Retina (tissue), 1 donor: ENCODE results near the gene ANKZF1.
A peak's percentile ranks its signal among the peaks of the same experiment; 100 is the strongest.

ENCODE experiments used
- DNase-seq: peaks from one replicate; pipeline ENCODE4 v3.0.0-alpha.2; 2016

Gene ANKZF1

DNA sequence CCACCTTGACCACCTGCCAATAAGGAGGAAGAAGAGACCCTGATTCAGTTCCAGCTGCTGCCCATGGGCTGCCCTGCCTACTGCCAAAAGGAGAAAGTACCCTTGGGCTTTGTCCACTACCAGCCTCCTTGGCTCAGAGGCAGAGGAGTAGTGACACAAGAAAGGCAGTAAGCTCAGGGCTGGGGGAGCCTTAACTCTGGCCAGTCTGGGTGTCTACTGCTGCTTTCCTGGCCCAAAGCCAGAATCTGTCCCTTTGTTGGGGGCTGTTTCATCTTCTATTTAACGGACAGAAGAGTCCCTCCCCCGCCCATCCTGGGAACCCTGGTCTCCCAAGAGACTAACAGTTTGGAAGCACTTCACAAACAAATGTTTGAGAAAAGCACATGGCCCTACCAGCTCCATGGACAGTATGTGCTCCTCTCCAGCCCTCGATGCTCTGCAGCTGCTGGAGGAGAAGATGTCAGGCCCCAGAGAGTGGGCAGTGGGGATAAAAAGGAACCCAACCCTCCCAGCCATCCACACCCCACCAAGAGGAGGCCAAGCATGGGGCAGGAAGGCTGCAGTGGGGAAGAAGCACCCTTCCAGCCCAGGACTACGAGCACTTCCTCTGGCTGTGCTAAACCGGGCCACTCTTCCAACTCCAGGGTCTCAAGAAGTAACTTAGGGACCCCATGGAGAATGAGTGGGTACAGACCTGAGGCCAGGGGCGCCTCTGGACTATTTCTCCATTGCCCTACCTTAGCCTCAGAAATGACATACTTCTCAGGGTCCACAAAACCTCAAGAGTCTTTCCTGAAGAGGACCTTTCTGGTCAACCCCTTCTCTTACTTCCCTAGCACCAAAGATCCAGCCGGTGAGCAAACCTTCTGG lies 1.3 kb upstream of the ANKZF1 start:
- no peak for DNase-seq

DNA sequence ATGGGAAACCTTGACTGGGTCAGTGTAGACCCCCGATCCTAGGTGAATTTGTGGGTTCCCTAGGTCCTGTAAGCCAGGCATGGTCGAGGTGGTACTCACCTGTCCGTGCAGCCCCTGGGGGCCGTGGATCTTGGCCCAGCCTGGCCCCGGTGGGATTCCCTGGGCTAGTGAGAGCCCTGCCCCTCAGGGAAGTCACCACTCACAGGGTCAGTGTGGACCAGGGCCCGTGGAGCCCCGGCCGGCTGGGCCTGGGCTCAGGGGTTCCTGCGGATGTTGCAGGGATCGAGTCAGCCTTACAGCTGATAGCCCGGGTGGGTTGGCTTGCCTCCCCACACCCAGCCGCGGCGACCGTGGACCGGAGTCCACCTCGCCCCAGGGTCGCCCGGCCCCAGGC lies 698 bp upstream of the ANKZF1 start:
- DNase-seq: no peak

DNA sequence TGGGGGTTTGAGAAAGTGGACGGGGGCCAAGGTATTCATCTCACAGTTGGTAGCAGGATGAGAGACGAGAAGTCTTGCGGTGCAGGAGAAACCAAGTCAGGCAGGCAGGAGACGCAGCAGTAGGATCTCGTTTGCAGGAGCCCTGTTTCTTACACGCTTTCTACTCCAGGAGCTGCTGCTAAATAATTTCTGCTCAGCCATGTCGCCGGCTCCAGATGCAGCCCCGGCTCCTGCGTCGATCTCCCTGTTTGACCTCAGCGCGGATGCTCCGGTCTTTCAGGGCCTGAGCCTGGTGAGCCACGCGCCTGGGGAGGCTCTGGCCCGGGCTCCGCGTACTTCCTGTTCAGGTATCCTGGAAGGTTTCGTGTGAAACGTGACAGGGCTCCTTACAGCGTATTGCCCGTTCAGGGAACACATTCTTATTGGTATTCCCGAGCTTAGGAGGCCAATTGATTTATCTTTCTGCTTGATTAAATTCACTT lies 494 bp downstream of the ANKZF1 start:
- no peak for DNase-seq

DNA sequence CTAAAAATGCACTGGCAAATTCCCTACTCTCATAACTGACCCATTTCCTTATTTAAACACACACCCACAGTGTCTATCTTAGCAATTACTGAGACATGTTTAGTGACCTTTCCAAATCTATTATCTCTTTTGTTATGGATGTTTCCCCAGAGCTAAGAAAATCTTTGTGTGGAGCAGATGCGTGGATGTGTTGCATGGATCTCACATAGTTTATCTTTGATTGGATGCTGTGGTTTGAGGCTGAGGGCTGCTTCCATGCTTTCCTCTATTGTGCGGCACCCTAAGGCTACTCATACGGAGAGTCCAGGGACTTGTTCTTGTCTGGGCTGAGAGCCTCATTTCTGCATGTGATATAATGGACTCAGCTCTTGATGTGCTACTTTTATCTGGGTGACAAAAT lies 4.7 kb downstream of the ANKZF1 start:
- no peak for DNase-seq

- no peak for DNase-seq
Observed at GRCh38 chr2:219243291-219243761, 13.7 kb downstream of the ANKZF1 start.

DNA sequence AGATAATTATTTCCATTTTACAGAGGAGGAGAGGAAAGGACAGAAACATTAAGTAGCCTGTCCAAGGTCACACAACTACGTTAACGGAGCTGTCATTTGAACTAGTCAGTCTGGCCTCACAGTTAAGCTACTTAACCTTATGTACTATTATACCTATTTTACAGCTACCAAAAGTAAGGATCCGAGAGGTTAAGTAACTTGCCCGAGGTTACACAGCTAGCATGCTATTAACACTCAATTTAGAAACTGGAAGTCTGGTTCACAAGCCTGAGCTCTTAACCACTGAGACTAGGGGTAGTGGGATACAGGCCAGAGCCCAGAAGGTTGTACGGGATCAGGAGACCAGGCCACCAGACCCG lies 15.2 kb downstream of the ANKZF1 start:
- no peak for DNase-seq

GRCh38 chr2:219245148-219245898 lies 15.7 kb downstream of the ANKZF1 start, which contains the start of the genes GLB1L and STK16:
Gene GLB1L, minus strand, starts transcription at chr2:219245444. Its CDS starts 1,871 bp downstream, at chr2:219243573.
Gene STK16, plus strand, starts transcription at chr2:219245479. Its CDS starts 521 bp downstream, at chr2:219246000.
- peak; percentile 97 for DNase-seq

DNA sequence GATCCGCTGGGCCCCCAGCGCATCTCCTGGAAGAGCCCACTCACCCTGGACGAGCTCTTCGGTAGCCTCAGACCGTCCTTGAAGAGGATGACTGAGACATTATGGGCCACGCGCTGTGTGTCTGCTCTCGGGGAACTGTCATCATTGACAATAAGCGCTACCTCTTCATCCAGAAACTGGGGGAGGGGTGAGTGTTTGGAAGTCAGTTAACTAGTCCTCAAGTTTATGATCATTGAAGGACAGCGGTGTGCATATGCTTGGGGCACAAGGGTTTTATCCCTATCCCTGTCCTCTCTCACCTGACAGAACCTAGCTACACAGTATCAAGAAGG lies 16.3 kb downstream of the ANKZF1 start:
- DNase-seq: no peak

GRCh38 chr2:219246559-219246958 lies 17.0 kb downstream of the ANKZF1 start:
- DNase-seq: no peak

- no peak for DNase-seq
Observed at GRCh38 chr2:219247678-219248642, 18.4 kb downstream of the ANKZF1 start.

- DNase-seq: no peak
Observed at GRCh38 chr2:219248845-219249202, 19.2 kb downstream of the ANKZF1 start.

DNA sequence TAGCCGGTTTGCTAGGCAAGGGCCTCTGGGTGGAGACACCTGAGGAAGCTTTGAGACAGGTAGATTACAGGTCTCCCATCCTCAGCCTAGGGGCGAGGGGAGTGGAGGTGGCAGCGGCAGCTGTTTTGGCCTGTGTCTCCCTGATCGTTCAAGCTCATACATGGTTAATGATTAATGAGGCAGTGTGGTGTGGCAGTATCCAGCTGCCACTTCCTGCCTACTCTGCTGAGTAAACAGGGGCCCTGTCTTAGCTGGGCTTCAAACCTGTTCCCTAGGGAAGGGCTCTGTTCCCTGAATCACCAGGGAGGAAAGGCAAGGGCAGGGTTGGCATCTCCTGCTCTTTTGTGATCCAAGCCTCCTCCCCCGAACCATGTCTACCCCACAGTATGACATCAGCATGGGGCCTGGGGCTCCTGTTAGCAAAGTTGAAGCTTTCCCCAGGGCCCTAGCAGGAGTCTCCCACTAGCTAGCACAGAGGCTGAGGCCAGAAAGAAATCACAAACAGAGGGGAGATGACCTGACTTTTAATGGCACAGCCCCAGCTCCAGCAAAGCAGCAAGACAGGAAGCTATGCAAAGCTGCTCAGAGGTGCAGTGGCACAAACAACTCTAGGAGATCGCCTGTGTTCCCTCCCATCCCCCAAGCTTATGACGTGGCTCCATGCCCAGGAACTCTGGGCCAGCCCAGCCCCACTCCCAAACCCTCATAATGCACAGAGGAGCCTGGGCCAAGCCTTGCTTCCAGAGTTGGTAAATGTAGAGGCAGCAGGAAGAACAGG lies 19.8 kb downstream of the ANKZF1 start:
- DNase-seq: no peak

- no peak for DNase-seq
Observed at GRCh38 chr2:219250049-219250781, 20.6 kb downstream of the ANKZF1 start.

GRCh38 chr2:219251656-219252055 lies 22.1 kb downstream of the ANKZF1 start:
- DNase-seq: no peak

- no peak for DNase-seq
Observed at GRCh38 chr2:219252084-219252483, 22.5 kb downstream of the ANKZF1 start.

GRCh38 chr2:219252570-219252899 lies 22.9 kb downstream of the ANKZF1 start:
- DNase-seq: peak; percentile 44

- DNase-seq: peak; percentile 56
Observed at GRCh38 chr2:219252900-219253752, 23.5 kb downstream of the ANKZF1 start, which contains the start of gene TUBA4B. Gene TUBA4B, plus strand, starts transcription at chr2:219253243. Its CDS starts 165 bp downstream, at chr2:219253408.

- DNase-seq: peak; percentile 74
Observed at GRCh38 chr2:219253753-219254589, 24.4 kb downstream of the ANKZF1 start, which contains the start of gene TUBA4A. Gene TUBA4A, minus strand, starts transcription at chr2:219253918. Its CDS starts 60 bp downstream, at chr2:219253858.

GRCh38 chr2:219254590-219255201 lies 25.1 kb downstream of the ANKZF1 start:
- DNase-seq: no peak
